HG03097 (cell line): Measurements from ENCODE around the gene PCED1B.

Source experiments
- ATAC-seq: cut with Tn5 transposase; IDR thresholded peaks from one replicate; pipeline ENCODE4 v1.9.1; 2021; ENCODE audit not compliant: unreplicated experiment, low FRiP score

The PCED1B gene

DNA sequence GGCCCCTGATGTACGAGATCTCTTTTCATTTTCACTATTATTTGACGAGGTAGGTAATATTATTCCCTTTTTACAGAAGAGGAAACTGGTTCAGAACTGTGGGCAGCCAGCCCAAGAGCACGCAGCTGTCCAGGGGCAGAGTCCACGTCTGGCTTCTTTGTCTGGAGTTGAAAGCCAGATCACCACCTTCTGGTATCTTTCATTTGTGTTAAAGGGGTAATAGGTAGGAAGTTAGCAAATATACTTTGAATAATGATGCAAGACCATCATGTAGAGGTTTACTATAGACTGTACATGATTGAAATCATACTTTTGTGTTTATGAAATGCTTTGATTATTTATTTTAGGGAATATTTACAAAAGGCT, 144.4 kb downstream of the PCED1B start:
- ATAC-seq: no peak

DNA sequence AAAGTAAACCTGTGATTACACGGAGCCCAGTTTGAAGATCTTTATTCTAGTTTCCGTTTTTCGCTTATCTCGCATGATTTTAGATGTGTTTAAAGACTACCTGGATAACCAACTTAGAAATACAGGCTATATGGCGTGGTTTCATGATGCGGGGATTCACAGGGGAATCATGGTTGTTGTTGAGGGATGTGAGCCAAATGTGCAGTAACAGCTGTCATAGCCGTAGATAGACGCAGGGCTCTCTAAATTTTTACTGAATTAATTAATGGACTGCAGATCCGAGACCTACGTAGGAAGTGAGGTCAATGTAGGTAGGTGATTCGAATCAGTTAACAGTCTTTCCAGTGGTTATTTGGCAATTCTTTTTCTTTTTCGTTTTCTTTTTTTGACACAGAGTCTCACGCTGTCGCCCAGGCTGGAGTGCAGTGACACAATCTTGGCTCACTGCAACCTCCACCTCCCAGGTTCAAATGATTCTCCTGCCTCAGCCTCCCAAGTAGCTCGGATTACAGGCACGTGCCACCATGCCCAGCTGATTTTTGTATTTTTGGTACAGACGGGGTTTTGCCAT, 145.2 kb downstream of the PCED1B start:
- ATAC-seq: no peak

DNA sequence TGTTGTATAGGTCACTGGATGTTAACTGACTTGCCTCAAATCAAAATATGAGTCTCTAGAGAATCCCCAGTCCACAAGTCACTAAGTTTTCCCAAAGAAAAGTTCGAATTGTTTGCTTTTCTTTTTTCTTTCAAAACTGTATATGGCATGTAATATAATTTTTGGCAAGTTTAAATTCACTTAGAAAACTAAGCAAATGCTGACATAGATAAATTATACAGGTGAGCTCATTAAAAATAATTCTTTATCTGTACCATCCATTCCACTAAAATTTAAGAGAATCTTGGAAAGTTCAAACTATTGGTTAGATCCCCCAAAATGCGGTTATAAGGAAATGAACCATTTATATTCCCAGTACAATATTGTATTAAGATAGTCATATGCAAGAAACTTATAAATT, 145.9 kb downstream of the PCED1B start:
- no peak for ATAC-seq

DNA sequence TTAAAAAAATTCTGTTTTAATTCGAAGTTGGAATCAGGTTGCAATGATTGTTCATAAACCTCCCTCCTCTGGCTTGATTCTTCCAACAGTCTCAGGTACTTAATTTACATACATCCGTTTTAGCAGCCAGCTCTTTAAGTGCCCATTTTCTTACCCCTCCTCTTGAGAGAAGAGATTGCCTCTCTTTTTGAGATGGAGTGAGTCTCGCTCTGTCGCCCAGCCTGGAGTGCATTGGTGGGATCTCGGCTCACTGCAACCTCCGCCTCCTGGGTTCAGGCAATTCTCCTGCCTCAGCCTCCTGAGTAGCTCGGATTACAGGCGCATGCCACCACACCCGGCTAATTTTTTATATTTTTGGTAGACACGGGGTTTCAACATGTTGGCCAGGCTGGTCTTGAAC, 146.8 kb downstream of the PCED1B start:
- ATAC-seq: no peak

DNA sequence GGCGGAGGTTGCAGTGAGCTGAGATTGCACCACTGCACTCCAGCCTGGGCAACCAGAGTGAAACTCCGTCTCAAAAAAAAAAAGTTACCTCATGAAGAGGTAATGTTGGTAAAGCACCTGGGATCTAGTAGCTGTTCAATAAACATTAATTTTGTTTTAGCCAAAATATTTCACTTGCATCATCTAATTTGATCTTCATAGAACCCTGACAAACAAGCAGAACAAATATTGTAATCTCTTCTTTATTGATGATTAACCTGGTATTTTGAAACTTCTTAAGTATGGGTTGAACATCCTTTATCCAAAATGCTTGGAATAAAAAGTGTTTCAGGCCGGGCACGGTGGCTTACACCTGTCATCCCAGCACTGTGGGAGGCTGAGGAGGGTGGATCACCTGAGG, 149.4 kb downstream of the PCED1B start:
- ATAC-seq: no peak

DNA sequence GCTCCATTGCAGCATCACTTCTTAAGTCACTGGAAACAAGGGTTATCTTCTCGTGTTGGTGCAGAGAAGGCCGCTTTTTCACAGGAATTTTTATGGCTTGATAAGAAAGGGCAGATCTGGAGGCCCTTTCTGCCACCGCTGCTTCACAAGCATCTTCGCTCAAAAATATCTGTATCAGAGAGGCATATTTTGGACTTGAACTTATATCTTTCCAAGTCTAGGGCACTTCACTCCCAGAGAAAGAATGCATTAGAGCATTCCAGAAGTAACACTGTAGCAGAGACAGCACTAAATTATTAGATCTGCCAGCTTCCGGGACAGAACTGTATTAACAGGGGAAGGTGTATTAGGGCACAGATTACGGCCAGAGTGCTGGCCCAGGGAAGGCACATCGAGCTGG, 152.0 kb downstream of the PCED1B start:
- ATAC-seq: no peak

DNA sequence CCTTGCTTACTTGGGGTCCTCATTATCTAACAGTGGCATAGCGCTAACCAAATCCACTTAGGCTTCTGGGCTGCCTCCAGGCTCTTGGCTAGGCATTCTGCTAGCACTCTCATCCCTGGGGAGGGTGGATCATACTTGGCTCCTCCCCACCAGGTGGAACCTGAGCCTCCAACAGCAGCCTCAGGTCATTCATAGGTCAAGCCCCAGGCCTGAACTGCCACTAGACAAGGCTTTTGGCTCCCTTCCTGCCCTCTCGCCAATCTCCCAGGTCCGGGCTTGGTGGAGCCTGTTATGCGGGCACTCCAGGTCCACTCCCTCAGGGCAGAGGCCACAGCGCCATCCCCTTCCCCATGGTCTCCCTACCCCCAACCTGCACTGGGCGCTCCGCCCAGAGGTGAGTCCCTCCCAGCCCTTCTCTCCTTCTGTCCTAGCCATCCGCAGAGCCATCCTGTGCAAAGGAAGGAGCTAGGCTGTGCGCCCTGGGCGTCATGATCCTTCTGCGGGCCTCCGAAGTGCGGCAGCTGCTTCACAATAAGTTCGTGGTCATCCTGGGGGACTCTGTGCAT, 155.2 kb downstream of the PCED1B start:
- no peak for ATAC-seq

DNA sequence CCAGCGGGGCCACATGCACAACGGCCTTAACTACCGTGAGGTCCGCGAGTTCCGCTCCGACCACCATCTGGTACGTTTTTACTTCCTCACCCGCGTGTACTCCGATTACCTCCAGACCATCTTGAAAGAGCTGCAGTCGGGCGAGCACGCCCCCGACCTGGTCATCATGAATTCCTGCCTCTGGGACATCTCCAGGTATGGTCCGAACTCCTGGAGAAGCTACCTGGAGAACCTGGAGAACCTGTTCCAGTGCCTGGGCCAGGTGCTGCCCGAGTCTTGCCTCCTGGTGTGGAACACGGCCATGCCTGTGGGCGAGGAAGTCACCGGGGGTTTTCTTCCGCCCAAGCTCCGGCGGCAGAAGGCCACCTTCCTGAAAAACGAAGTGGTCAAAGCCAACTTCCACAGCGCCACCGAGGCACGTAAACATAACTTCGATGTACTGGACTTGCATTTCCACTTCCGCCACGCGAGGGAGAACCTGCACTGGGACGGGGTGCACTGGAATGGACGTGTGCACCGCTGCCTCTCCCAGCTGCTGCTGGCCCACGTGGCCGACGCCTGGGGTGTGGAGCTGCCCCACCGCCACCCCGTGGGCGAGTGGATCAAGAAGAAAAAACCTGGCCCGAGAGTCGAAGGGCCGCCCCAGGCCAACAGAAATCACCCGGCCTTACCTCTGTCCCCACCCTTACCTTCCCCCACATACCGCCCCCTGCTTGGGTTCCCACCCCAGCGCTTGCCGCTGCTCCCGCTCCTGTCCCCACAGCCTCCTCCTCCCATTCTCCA, 156.0 kb downstream of the PCED1B start:
- no peak for ATAC-seq

DNA sequence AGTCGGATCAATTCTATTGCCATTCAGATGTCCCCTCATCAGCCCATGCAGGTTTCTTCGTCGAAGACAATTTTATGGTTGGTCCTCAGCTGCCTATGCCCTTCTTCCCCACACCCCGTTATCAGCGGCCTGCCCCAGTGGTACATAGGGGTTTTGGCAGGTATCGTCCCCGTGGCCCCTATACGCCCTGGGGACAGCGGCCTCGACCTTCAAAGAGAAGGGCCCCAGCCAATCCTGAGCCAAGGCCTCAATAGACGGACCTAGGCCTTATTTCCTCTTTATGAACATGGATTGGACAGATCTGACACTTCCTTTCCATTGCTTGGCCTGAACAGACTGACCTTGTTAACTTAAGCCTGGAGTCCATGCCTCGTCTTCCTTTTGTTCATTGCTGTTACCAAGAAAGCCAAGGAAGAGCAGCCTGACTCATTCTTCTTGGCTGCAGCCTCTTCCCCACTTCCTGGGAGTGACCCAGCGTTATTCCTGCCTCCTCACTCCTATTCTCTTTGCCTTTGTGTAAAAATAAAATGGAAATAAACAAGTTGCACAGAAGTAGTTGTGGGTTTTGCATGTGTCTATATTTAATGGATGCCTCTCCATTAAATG, 156.8 kb downstream of the PCED1B start:
- no peak for ATAC-seq

DNA sequence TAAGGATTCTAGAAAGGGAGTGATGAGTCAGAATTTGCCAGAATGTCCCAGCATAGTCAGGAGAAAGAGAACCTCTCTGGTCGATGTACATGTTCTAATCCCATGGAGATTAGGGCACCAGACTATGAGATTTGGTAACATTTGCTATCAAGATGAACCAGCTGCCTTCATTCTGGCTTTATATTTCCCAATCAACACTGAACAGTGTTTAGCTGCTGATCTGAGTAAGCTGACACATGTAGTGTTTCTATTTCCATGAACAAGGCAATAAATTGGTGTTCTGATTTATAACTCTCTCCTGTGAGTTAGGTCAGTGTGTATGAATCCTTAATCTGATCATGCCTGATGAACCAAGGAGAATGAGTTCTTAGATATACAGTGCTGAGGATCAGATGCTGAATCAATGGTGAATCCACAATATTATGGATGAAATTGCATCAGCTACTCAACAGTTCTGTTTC, 158.4 kb downstream of the PCED1B start:
- ATAC-seq: no peak

DNA sequence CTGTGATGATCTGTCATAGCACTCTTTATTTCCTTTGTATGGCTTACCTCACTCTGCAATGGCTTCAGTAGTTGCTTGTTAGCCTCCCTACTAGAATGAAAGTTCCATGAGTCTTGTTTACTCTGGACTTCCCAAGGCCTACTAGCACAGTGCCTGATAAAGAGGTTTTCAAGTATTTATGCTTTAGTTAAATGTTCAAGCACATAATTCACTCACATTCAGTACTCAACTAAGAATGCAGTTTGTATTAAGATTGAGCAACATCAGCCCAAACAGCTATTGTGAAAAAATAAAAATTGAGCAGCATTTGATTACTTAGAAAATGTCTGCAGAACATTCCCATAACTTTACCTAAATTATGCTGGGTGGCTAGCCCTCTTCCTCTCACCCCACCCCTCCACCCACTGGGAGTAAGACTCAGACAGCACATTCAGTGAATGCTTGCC, 159.3 kb downstream of the PCED1B start:
- ATAC-seq: no peak

DNA sequence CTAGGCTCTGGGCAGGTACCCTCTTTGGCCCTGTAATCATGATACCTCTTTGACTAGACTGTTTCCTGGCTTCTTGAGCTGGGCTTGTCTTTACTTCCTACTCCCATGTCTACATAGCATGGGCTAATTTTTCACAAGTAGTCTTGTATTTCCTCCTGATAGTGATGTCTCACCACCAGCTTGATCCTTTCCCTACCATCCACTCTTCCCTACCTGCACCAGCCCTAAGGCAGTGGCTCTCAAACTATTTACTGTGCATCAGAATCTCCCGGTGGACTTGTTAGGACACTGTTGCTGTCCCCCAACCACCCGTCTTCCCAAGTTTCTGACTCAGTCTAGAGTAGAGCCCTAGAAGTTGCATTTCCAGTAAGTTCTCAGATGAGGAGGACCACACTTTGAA, 163.0 kb downstream of the PCED1B start:
- ATAC-seq: no peak

DNA sequence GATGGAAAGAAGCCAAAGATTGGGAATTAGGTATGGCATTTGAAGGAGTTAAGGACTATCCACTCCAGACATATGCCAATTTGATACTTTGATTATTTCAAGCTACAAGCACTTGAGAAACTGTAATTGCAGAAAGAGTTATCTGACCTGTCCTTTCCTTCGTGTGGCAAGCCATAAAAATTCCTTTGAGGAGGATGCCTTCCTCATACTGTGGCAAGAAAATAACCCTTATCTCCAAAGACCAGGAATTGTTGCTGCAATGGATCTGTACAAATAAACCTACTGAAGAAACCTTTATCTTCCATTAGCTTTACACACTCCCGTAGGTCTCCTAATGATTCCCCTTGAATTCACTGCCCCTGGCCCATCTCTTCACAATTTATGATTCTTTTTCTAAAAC, 165.4 kb downstream of the PCED1B start:
- no peak for ATAC-seq

DNA sequence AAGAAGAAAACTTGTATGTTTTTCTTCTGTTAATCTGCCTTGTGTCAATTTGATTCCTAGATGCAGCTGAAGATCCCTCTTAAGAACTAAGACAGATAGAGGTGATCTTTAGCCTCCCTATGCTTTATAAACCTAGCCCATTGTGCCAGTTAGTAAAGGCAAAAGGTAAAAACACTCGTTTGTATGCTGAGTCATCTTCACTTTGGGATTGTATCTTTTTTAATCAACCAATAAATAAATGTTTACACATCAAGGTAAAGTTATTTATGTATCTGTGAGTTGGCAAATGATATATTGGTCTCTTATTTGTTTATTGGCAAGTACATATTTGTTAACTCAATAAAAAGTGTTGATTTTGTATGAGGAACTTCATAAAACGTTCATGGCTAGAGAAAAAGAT, 166.2 kb downstream of the PCED1B start:
- ATAC-seq: no peak

DNA sequence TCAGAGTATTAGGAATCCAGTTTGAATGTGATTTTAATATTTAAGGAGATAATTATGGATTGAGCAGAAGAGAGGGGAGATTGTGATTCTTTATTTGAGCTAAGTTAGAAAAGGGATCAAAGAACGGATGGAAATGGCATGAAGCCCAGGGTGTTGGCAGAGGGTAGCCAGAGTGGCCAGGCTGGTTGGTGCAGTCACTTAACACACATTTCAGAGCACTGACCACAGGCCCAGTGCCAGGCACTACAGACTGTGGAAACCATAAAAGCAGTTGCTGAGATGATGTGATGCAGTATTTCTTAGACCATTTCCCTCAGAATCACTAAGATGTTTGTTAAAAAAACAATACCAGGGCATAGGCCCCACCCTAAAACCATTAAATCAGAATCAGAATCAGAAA, 168.0 kb downstream of the PCED1B start:
- no peak for ATAC-seq

DNA sequence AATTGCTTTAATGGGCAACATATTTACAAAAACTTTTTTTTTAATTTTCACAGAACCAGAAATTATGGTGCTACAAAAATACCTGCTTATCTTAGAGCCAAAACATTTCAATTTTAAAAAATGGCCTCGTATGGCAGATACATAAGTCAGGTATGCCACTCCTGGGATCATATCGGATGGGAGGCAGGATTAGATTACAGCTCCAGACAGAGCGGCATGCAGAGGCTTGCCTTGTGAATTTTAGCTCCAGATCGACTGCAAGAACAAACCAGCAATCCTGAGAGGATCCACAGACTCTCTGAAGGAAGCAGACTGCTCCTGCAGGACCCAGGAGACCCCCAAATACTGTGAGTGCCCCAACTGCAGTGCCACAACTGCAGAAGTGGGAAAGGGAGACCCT, 169.7 kb downstream of the PCED1B start:
- ATAC-seq: no peak

DNA sequence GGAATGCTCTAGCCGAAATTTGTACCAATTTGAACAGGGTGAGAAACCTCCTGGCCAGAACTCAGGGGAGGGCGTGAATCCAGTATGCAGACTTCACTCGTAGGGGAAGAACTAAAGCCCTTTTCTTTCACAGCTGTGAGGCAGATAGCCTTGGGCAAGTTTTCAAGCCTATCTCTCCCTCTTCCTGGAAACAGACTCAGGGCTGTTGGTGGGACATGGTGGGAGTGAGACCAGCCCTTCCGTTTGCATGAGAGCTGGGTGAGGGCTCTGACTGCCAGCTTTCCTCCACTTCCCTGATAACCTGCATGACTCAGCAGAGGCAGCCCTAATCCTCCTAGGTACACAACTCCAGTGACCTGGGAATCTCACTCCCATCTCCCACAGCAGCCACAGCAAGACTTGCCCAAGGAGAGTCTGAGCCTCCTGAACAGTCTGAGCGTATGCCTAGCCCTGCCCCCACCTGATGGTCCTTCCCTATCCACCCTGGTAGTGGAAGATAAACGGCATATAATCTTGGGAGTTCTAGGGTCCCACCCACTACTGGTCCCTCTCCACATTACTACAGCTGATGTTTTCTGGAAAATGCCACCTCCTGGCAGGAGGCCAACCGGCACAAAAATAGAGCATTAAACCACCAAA, 170.4 kb downstream of the PCED1B start:
- ATAC-seq: no peak

DNA sequence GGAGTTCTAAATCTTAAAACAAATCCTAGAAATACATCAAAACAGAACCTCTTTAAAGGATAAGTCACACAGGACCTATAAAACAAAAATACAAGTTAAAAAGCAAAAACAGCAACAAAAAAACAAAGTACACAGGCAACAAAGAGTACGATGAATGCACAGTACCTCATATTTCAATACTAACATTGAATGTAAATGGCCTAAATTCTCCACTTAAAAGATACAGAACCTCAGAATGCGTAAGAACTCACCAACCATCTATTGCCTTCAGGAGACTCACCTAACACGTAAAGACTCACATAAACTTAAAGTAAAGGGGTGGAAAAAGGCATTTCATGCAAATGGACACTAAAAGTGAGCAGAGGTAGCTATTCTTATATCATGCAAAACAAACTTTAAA, 172.5 kb downstream of the PCED1B start:
- no peak for ATAC-seq

DNA sequence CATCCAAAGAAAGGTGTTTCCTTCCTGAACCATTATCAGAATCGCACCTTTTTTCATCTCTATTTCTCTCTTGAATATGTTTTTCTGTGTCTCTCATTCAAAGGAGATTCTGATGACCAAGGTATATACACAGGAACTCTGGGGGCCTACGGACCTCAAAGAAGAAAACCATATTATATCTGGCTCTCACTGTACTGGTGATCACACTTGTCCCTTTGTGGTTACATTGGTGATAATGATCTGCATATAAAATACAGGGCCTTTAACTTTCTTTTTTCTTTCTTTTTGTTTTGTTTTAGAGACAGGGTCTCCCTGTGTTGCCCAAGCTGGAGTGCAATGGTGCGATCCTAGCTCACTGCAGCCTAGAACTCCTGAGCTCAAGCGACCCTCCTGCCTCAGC, 185.5 kb downstream of the PCED1B start:
- no peak for ATAC-seq

DNA sequence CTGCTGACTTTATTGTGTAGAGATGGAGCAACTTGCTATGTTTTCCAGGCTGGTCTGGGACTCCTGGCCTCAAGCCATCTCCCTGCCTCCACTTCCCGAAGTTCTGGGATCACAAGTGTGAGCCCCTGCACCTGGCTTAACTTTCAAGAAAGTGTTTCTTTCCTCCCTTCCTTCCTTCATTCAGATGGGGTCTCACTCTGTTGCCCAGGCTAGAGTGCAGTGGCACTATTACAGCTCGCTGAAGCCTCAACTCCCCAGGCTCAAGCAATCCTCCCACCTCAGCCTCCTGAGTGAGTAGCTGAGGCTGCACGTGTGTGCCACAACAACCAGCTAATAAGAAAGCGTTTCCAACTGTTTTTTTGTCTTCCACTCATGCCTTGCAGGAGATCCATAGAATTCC, 186.0 kb downstream of the PCED1B start:
- ATAC-seq: no peak

DNA sequence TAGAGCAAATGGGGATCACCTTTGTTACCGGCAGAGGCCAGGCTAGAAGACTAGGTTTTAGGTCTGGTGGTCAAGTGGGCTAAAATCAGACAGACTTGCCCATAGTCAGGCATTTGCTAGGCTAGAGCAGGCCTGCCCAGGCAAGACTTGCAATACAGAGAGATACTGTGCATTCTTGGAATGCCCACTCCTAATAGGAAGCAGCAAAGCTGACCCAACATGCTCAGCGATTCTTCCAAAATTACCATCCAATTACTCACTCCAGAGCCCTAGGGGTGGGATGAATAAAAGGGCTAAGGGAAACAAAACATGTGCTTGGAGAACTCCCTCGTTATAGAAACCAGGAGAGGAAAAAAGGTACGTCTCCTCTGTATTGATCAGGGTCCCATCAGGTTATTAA, 188.2 kb downstream of the PCED1B start:
- no peak for ATAC-seq
